BLaER1 (cell line): Measurements from ENCODE around the gene ZGRF1.
"Not testable (repeated sequence)": the region's sequence is repeated elsewhere in the genome, so short reads cannot be mapped to it uniquely, and the experiment has no call there.

Experiments used
- H3K27ac ChIP-seq: shearing (Covaris generic); formaldehyde crosslinking; 2 replicates; pipeline ENCODE4 v1.8.1; 2022
- H3K27me3 ChIP-seq: shearing (Covaris generic); formaldehyde crosslinking; 2 replicates; pipeline ENCODE4 v1.8.1; 2022
- H3K36me3 ChIP-seq: shearing (Covaris generic); formaldehyde crosslinking; 2 replicates; pipeline ENCODE4 v1.8.1; 2022
- H3K4me1 ChIP-seq: shearing (Covaris generic); formaldehyde crosslinking; 2 replicates; pipeline ENCODE4 v1.8.1; 2022
- H3K4me2 ChIP-seq: shearing (Covaris generic); formaldehyde crosslinking; 2 replicates; pipeline ENCODE4 v1.8.1; 2022
- H3K4me3 ChIP-seq: shearing (Covaris generic); formaldehyde crosslinking; 2 replicates; pipeline ENCODE4 v1.8.1; 2022
- H3K9ac ChIP-seq: shearing (Covaris generic); formaldehyde crosslinking; 2 replicates; pipeline ENCODE4 v1.8.1; 2022
- H3K9me3 ChIP-seq: shearing (Covaris generic); formaldehyde crosslinking; 2 replicates; pipeline ENCODE4 v1.8.1; 2022
- H4K20me1 ChIP-seq: shearing (Covaris generic); formaldehyde crosslinking; 2 replicates; pipeline ENCODE4 v1.8.1; 2022
- Cebpa-rat ChIP-seq: shearing (Covaris generic); IDR thresholded peaks from 2 replicates; pipeline ENCODE4 v1.8.1; 2022

The ZGRF1 gene

GRCh38 chr4:112652216-112652615, 15.5 kb upstream of the ZGRF1 start:
- Histone ChIP-seq H3K9ac (no peak overlapping the region), H3K27ac (no peak overlapping the region), H4K20me1 (no peaks in the 10 kb centered on the region), H3K4me2 (no peak overlapping the region), H3K4me3 (no peak overlapping the region), H3K27me3 (no peaks in the 10 kb centered on the region), H3K4me1 (no peaks in the 10 kb centered on the region), H3K9me3 (no peaks in the 10 kb centered on the region), H3K36me3 (peaks cover 67% of the 10 kb centered on the region)
- no peak for TF ChIP-seq Cebpa-rat

GRCh38 chr4:112651641-112652040, 14.9 kb upstream of the ZGRF1 start:
- Histone ChIP-seq H3K9me3 (no peaks in the 10 kb centered on the region), H3K27me3 (no peaks in the 10 kb centered on the region), H3K27ac (no peak overlapping the region), H3K9ac (no peak overlapping the region), H3K4me1 (no peaks in the 10 kb centered on the region), H3K4me3 (no peak overlapping the region), H3K4me2 (no peak overlapping the region), H3K36me3 (peaks cover 73% of the 10 kb centered on the region), H4K20me1 (no peaks in the 10 kb centered on the region)
- no peak for TF ChIP-seq Cebpa-rat

- Histone ChIP-seq H3K27me3 (no peaks in the 10 kb centered on the region), H3K4me3 (no peak overlapping the region), H3K27ac (no peak overlapping the region), H3K9ac (no peak overlapping the region), H3K4me2 (no peak overlapping the region), H3K4me1 (no peaks in the 10 kb centered on the region), H3K36me3 (peaks cover 75% of the 10 kb centered on the region), H3K9me3 (no peaks in the 10 kb centered on the region), H4K20me1 (no peaks in the 10 kb centered on the region)
- TF ChIP-seq Cebpa-rat: no peak
These were observed 13.6 kb upstream of the ZGRF1 start for GRCh38 chr4:112650332-112650731.

GRCh38 chr4:112649055-112649408, 12.3 kb upstream of the ZGRF1 start:
- Histone ChIP-seq H3K4me1 (no peaks in the 10 kb centered on the region), H3K27me3 (no peaks in the 10 kb centered on the region), H3K27ac (no peak overlapping the region), H3K36me3 (peaks cover 75% of the 10 kb centered on the region), H3K9ac (no peak overlapping the region), H4K20me1 (no peaks in the 10 kb centered on the region), H3K4me2 (no peak overlapping the region), H3K4me3 (no peak overlapping the region), H3K9me3 (no peaks in the 10 kb centered on the region)
- TF ChIP-seq Cebpa-rat: no peak

GRCh38 chr4:112648263-112649054, 11.8 kb upstream of the ZGRF1 start:
- Histone ChIP-seq H3K36me3 (peaks cover 75% of the 10 kb centered on the region), H3K27me3 (no peaks in the 10 kb centered on the region)

GRCh38 chr4:112647785-112648184, 11.1 kb upstream of the ZGRF1 start:
- H3K27ac ChIP-seq: no peak overlapping the region
- H3K9me3 ChIP-seq: no peaks in the 10 kb centered on the region
- no peak overlapping the region for H3K4me2 ChIP-seq
- TF ChIP-seq Cebpa-rat: no peak
- 0 out of 2 replicates have a peak, but pooled peaks cover under 1% of the 10 kb centered on the region for H4K20me1 ChIP-seq
- H3K4me3 ChIP-seq: no peak overlapping the region
- no peak overlapping the region for H3K9ac ChIP-seq
- H3K27me3 ChIP-seq: no peaks in the 10 kb centered on the region
- H3K36me3 ChIP-seq: peaks cover 72% of the 10 kb centered on the region
- H3K4me1 ChIP-seq: no peaks in the 10 kb centered on the region

More at GRCh38 chr4:112648263-112649054, 11.8 kb upstream of the ZGRF1 start:
- Histone ChIP-seq H3K9ac (no peak overlapping the region), H3K4me2 (no peak overlapping the region), H3K9me3 (no peaks in the 10 kb centered on the region), H4K20me1 (no peaks in the 10 kb centered on the region), H3K4me1 (no peaks in the 10 kb centered on the region), H3K4me3 (no peak overlapping the region), H3K27ac (no peak overlapping the region)
- no peak for TF ChIP-seq Cebpa-rat

GRCh38 chr4:112646632-112647537, 10.2 kb upstream of the ZGRF1 start:
- no peak overlapping the region for H3K4me3 ChIP-seq
- H3K27me3 ChIP-seq: no peaks in the 10 kb centered on the region
- no peak overlapping the region for H3K27ac ChIP-seq
- peaks cover 5% of the 10 kb centered on the region; the same call in 1 of the 2 replicates for H4K20me1 ChIP-seq
- H3K4me1 ChIP-seq: no peaks in the 10 kb centered on the region
- H3K36me3 ChIP-seq: peaks cover 64% of the 10 kb centered on the region
- no peak overlapping the region for H3K4me2 ChIP-seq
- H3K9ac ChIP-seq: no peak overlapping the region
- TF ChIP-seq Cebpa-rat: no peak
- no peaks in the 10 kb centered on the region for H3K9me3 ChIP-seq

- Histone ChIP-seq H4K20me1 (peaks cover 5% of the 10 kb centered on the region; the same call in 1 of the 2 replicates), H3K27ac (no peak overlapping the region), H3K36me3 (peaks cover 59% of the 10 kb centered on the region), H3K4me1 (no peaks in the 10 kb centered on the region), H3K4me2 (no peak overlapping the region), H3K9ac (no peak overlapping the region), H3K27me3 (no peaks in the 10 kb centered on the region), H3K4me3 (no peak overlapping the region), H3K9me3 (no peaks in the 10 kb centered on the region)
- TF ChIP-seq Cebpa-rat: no peak
These were observed 9.0 kb upstream of the ZGRF1 start for GRCh38 chr4:112645541-112646329.

GRCh38 chr4:112644595-112645535, 8.2 kb upstream of the ZGRF1 start:
- not testable (repeated sequence) for H3K27ac ChIP-seq, H3K4me2 ChIP-seq, H3K4me1 ChIP-seq, H3K9me3 ChIP-seq, H3K9ac ChIP-seq, H3K4me3 ChIP-seq, H4K20me1 ChIP-seq, H3K27me3 ChIP-seq
- peaks cover 54% of the 10 kb centered on the region for H3K36me3 ChIP-seq
